Activated CD4-positive, alpha-beta T cell treated with anti-CD3 and anti-CD28 coated beads, Interleukin-2, amount 50 U/mL, for 16 hours (primary cell): ENCODE data around the gene GOT1.
A peak's percentile ranks its signal among the peaks of the same experiment; 100 is the strongest.

ENCODE experiments used
- DNase-seq: peaks from one replicate; pipeline ENCODE4 v3.0.0-alpha.2; 2020

Gene GOT1

GRCh38 chr10:99432881-99433280 lies 2.5 kb upstream of the GOT1 start:
- DNase-seq, result no peak

- DNase-seq, result no peak
Measured at GRCh38 chr10:99432047-99432446, 1.6 kb upstream of the GOT1 start.

- peak; percentile 21 for DNase-seq
Measured at GRCh38 chr10:99431190-99431760, 851 bp upstream of the GOT1 start.

- DNase-seq, result no peak
Measured at GRCh38 chr10:99430116-99430450, 341 bp downstream of the GOT1 start.

- DNase-seq, result no peak
Measured at GRCh38 chr10:99429517-99430095, 818 bp downstream of the GOT1 start.

- DNase-seq, result no peak
Measured at GRCh38 chr10:99427566-99428190, 2.7 kb downstream of the GOT1 start.

GRCh38 chr10:99426689-99427088 lies 3.7 kb downstream of the GOT1 start:
- DNase-seq, result no peak

- DNase-seq, result no peak
Measured at GRCh38 chr10:99425204-99425603, 5.2 kb downstream of the GOT1 start.

GRCh38 chr10:99424656-99425055 lies 5.8 kb downstream of the GOT1 start:
- no peak for DNase-seq

GRCh38 chr10:99422529-99423096 lies 7.8 kb downstream of the GOT1 start:
- DNase-seq, result no peak

- no peak for DNase-seq
Measured at GRCh38 chr10:99421233-99421739, 9.1 kb downstream of the GOT1 start.

GRCh38 chr10:99419688-99420087 lies 10.7 kb downstream of the GOT1 start:
- DNase-seq, result no peak

- DNase-seq, result no peak
Measured at GRCh38 chr10:99418910-99419624, 11.4 kb downstream of the GOT1 start.

GRCh38 chr10:99412099-99412498 lies 18.3 kb downstream of the GOT1 start:
- DNase-seq, result no peak

- no peak for DNase-seq
Measured at GRCh38 chr10:99411546-99411945, 18.9 kb downstream of the GOT1 start.

GRCh38 chr10:99410876-99411275 lies 19.5 kb downstream of the GOT1 start:
- DNase-seq, result no peak

GRCh38 chr10:99410146-99410545 lies 20.3 kb downstream of the GOT1 start:
- DNase-seq, result no peak

GRCh38 chr10:99406149-99406548 lies 24.3 kb downstream of the GOT1 start:
- no peak for DNase-seq

GRCh38 chr10:99403674-99404073 lies 26.8 kb downstream of the GOT1 start:
- no peak for DNase-seq

GRCh38 chr10:99399664-99400063 lies 30.8 kb downstream of the GOT1 start:
- no peak for DNase-seq

- DNase-seq, result no peak
Measured at GRCh38 chr10:99396471-99396870, 34.0 kb downstream of the GOT1 start.

GRCh38 chr10:99395750-99396445 lies 34.5 kb downstream of the GOT1 start:
- DNase-seq, result no peak
